D721Med (cell line): ENCODE measurements around the gene RELCH.

Experiments used
- DNase-seq: peaks from one replicate; pipeline ENCODE4 v3.0.0; 2011; ENCODE audit warnings: low spot score; ENCODE audit not compliant: insufficient read length
- FAIRE-seq: peaks from 2 replicates; lab custom pipeline; 2011; peaks lifted over from hg19 to GRCh38; lab: Jason Lieb, UNC
- CTCF ChIP-seq: IDR thresholded peaks from 2 replicates; pipeline ENCODE4 v1.5.1; 2012; ENCODE audit warnings: mild to moderate bottlenecking, control low read depth; ENCODE audit not compliant: insufficient read depth; ENCODE audit errors: missing control alignments

The RELCH gene

DNA sequence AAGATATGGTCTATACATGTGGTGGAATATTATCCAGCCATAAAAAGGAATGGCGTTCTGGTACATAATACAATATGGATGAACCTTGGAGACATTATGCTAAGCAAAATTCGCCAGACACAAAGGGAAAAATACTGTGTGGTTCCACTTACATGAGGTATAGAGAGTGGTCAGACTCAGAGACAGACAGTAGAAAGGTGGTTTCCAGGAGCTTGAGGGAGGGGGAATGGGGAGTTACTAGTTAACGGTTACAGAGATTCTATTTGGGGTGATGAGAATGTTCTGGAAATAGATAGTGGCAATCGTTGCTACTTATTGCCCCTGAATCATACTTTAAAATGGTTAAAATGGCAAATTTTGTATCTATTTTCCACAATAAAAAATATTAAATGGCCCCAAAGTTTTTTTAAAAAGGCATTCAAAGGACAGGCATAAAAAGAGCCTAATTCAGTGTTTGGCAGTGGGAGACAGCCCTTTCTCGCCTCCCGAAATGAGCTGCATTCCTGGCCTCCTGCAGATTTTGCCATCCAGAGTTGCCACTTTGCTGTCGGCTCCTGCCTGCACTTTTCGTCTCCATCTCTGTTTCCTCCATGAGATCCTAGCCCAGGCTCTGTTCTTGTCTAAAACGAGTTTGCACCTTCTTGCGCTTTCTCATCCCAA, 151.5 kb downstream of the RELCH start:
- TF ChIP-seq CTCF = no peak
- no peak for FAIRE-seq
- no peak for DNase-seq

DNA sequence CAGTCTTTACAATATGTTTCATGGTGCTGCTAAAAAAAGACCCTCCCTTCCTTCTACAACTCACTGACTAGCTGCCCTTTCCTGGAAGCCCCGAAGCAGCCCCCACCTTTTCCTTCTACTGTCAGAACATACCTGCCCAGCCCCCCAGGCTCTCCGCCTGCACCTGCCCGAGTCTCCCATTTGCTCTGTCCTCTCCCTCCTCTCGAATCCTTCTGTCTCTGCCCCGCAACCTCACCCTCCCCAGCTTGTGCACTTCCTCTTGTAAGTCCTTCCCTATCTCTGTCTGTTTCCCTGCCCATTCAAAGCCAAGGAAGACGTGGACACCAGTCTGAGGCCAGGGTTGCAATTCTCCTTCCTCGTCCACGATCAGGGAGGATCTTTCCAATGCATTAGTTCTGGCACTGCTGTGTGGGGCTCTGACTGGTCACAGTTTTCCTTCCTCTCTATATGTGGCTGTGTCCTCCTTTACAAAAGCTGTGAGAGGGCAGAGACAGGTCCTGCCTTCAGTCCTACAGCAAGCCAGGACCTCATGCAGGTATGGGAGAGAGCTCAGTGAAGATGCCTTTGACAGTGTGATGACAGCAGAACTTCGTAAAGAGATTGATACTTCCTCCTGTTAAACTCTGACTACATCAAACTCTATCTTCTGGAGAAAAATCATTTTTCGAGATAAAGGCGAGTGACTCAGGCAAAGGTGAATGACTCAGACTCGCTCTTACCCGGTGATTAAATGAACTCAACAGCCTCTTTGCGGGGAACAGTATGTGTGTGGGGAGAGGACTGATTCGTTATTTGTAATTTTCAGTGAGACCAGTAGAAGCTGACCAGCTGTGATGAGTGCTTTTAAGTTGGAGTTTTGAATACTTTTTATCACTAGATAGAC, 152.3 kb downstream of the RELCH start:
- no peak for TF ChIP-seq CTCF
- FAIRE-seq = peak; percentile 21

GRCh38 chr18:62340996-62341395, 153.9 kb downstream of the RELCH start:
- DNase-seq = no peak
- peak; percentile 93 for FAIRE-seq
- TF ChIP-seq CTCF = no peak

More for the DNA sequence above, 152.3 kb downstream of the RELCH start:
- DNase-seq = no peak

DNA sequence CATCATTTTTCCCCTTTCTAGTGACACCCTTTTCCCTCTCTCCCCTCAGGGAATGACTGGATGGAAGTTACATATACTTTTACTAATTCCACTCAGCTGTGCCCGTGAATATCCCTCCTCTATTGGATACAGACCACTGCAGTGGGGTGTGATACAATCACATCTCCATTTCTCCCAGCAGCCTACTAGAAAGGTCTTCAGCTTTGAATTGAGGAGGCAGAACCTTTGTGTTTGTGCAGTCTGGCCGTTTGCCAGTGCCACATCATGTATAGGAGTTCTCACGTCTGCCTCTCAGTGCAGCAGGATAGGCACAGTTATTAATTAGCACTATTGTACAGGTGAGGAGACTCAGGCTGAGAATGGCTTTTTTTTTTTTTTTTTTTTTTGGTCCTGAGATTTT, 154.4 kb downstream of the RELCH start:
- TF ChIP-seq CTCF = no peak
- no peak for FAIRE-seq
- no peak for DNase-seq

DNA sequence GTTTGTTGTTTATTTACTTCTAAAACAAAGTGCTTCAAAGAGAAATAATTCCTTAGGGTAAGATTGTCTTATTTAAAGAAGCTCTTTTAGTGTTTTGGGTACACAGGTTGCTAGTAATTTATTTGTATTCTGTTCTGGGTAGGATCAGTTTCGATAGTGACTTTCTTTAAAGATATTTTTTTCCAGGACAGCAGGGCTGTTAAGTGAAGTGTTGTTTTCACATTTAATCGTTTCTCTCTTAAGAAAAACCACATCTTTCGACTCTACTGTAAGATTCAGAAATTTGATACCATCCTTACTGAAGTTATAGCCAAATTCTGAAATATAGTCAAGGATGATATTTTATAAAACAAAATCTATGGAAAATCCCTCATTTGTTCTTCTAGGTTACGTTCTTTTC, 155.8 kb downstream of the RELCH start:
- DNase-seq (no peak), FAIRE-seq (peak; percentile 99)
- TF ChIP-seq CTCF = no peak

- DNase-seq = no peak
- no peak for TF ChIP-seq CTCF
- no peak for FAIRE-seq
Observed at GRCh38 chr18:62343316-62343715, 156.3 kb downstream of the RELCH start.
